Endothelial cell of umbilical vein (primary cell): ENCODE results near the gene AGGF1. TPM values are rescaled to one million over a fixed set of nuclear protein-coding genes. Genes with fewer than 3 reads are reported as not detected.

Experiments used
- BruUV-seq: library from RNA; stranded (reverse); fragments of 400-500 nt; replicated peaks from 2 replicates; lab custom pipeline; 2021; lab: Mats Ljungman, UMichigan
- CTCF ChIA-PET: fragments of 300-600, 350-600 bp; sonication (Branson Sonifier 250); formaldehyde crosslinking; loops from one replicate; lab custom pipeline; 2021; ENCODE audit warnings: antibody characterized with exemption, inconsistent platforms; lab: Charles Lee
- POLR2A ChIA-PET: fragments of 300-600, 350-600 bp; sonication (Branson Sonifier 250); formaldehyde crosslinking; loops from one replicate; lab custom pipeline; 2021; ENCODE audit warnings: antibody characterized with exemption, inconsistent platforms; lab: Charles Lee
- DNase-seq: peaks from one replicate; pipeline ENCODE4 v3.0.0-alpha.2; 2011; ENCODE audit warnings: low read depth, low spot score
- FAIRE-seq: peaks from 2 replicates; lab custom pipeline; 2011; peaks lifted over from hg19 to GRCh38; lab: Jason Lieb, UNC
- H2AFZ ChIP-seq: 2 replicates; pipeline ENCODE4 v1.6.0; 2012; ENCODE audit warnings: low read depth, low read length, control low read depth, inconsistent platforms
- H3K27ac ChIP-seq: 2 replicates; pipeline ENCODE4 v1.5.1; 2011; ENCODE audit warnings: low read depth, mild to moderate bottlenecking, control low read depth, low read length, moderate library complexity; ENCODE audit not compliant: insufficient read depth
- H3K27me3 ChIP-seq, 2 experiments: 2 replicates each; pipeline versions ENCODE4 v1.6.0 to v1.6.1; 2011; ENCODE audit warnings: low read length in 2 of 2, mixed read lengths in 1 of 2; ENCODE audit not compliant: control insufficient read depth in 2 of 2, insufficient read depth in 2 of 2
- H3K36me3 ChIP-seq, 2 experiments: 2 replicates in 1 of 2; 3 replicates in 1 of 2; pipeline ENCODE4 v1.5.1; 2011; ENCODE audit warnings: low read length in 2 of 2, mild to moderate bottlenecking in 1 of 2, moderate library complexity in 1 of 2; ENCODE audit not compliant: control insufficient read depth in 2 of 2, insufficient read depth in 2 of 2; ENCODE audit errors: extremely low read depth in 1 of 2
- H3K4me1 ChIP-seq: 3 replicates; pipeline ENCODE4 v1.5.1; 2011; ENCODE audit warnings: mild to moderate bottlenecking, low read length; ENCODE audit not compliant: control insufficient read depth, insufficient read depth; ENCODE audit errors: extremely low read depth
- H3K4me2 ChIP-seq: 2 replicates; pipeline ENCODE4 v1.6.1; 2011; ENCODE audit warnings: low read length, control low read depth, mixed read lengths; ENCODE audit not compliant: insufficient read depth
- H3K4me3 ChIP-seq, 3 experiments: fragments of 200-600 bp in 1 of 3; sonication (generic), shearing (Covaris generic) in 1 of 3; replicated peaks in 1 of 3; 2 replicates each; pipeline ENCODE4 v1.5.1; 2011 to 2016; ENCODE audit warnings: control low read depth in 3 of 3, low read length in 3 of 3, mild to moderate bottlenecking in 2 of 3, inconsistent platforms in 1 of 3, low read depth in 1 of 3, moderate library complexity in 1 of 3; ENCODE audit not compliant: insufficient read depth in 1 of 3
- H3K79me2 ChIP-seq: 2 replicates; pipeline ENCODE4 v1.6.0; 2012; ENCODE audit warnings: low read length, inconsistent platforms; ENCODE audit not compliant: control insufficient read depth, insufficient read depth
- H3K9ac ChIP-seq: replicated peaks from 2 replicates; pipeline ENCODE3; 2011; ENCODE audit warnings: low read length, control low read depth; ENCODE audit not compliant: insufficient read depth; ENCODE audit errors: extremely low read depth
- H3K9me1 ChIP-seq: replicated peaks from 3 replicates; pipeline ENCODE4 v1.6.0; 2011; ENCODE audit warnings: mild to moderate bottlenecking, low read length; ENCODE audit not compliant: control insufficient read depth, insufficient read depth; ENCODE audit errors: extremely low read depth
- H3K9me3 ChIP-seq: replicated peaks from 2 replicates; pipeline ENCODE4 v1.5.1; 2012; ENCODE audit warnings: low read length, inconsistent platforms; ENCODE audit not compliant: control insufficient read depth, insufficient read depth
- H4K20me1 ChIP-seq: replicated peaks from 2 replicates; pipeline ENCODE3; 2011; ENCODE audit warnings: mild to moderate bottlenecking, low read length; ENCODE audit not compliant: control insufficient read depth, insufficient read depth; ENCODE audit errors: extremely low read depth
- CTCF ChIP-seq, 2 donors: IDR thresholded peaks; 1 replicate in 1 of 2; 2 replicates in 1 of 2; pipeline ENCODE4 v1.5.1; 2011; ENCODE audit warnings: low read length in 2 of 2, mild to moderate bottlenecking in 2 of 2, moderate library complexity in 2 of 2, control low read depth in 1 of 2, inconsistent platforms in 1 of 2, low read depth in 1 of 2; ENCODE audit not compliant: insufficient read depth in 1 of 2; ENCODE audit errors: extremely low read depth in 1 of 2
- EZH2 ChIP-seq: IDR thresholded peaks from 2 replicates; pipeline ENCODE4 v1.6.1; 2012; ENCODE audit warnings: borderline replicate concordance, low read depth, mild to moderate bottlenecking, moderate library complexity, low read length, inconsistent platforms; ENCODE audit not compliant: severe bottlenecking
- FOS ChIP-seq: IDR thresholded peaks from 2 replicates; pipeline ENCODE4 v1.6.1; 2011; ENCODE audit warnings: mild to moderate bottlenecking, low read length, moderate library complexity, borderline replicate concordance; ENCODE audit not compliant: insufficient read depth
- GATA2 ChIP-seq: IDR thresholded peaks from 2 replicates; pipeline ENCODE4 v1.7.0; 2011; ENCODE audit warnings: low read depth, mild to moderate bottlenecking, moderate library complexity, mixed read lengths, low read length; ENCODE audit not compliant: insufficient read length, insufficient read depth
- JUN ChIP-seq: IDR thresholded peaks from 2 replicates; pipeline ENCODE4 v1.6.1; 2011; ENCODE audit warnings: borderline replicate concordance, low read depth; ENCODE audit not compliant: insufficient read length, insufficient read depth
- MAX ChIP-seq: IDR thresholded peaks from 2 replicates; pipeline ENCODE4 v1.6.1; 2011; ENCODE audit not compliant: insufficient read depth, insufficient read length
- MYC ChIP-seq: IDR thresholded peaks from one replicate; pipeline ENCODE4 v1.6.1; 2011; ENCODE audit warnings: mild to moderate bottlenecking, low read depth, low read length
- POLR2A ChIP-seq: IDR thresholded peaks from 2 replicates; pipeline ENCODE4 v1.6.1; 2012; ENCODE audit warnings: low read depth, mild to moderate bottlenecking, control low read depth, low read length
- POLR2AphosphoS5 ChIP-seq: IDR thresholded peaks from 2 replicates; pipeline ENCODE4 v1.6.1; 2012; ENCODE audit warnings: low read depth, mild to moderate bottlenecking, control low read depth, low read length, moderate library complexity; ENCODE audit not compliant: insufficient read depth
- dilution Hi-C: fragments of 300-500 bp; cut with MboI; formaldehyde crosslinking; loops from one replicate; pipeline ENCODE4 v1.15.0; 2019; ENCODE audit warnings: low sequenced_read_pairs; ENCODE audit not compliant: extremely low pct_ligation_motif_present
- intact Hi-C: fragments of 100-400 bp; cut with micrococcal nuclease; formaldehyde crosslinking; loops from one replicate; pipeline ENCODE4 v1.10.0; 2022
- polyA plus RNA-seq, 4 experiments: library from polyadenylated mRNA; depleted of rRNA in 3 of 4; stranded (reverse) in 3 of 4; unstranded in 1 of 4; fragments of >200 nt; gene quantifications; 2 replicates each; pipeline versions ENCODE4 v1.2.1 to v1.2.3, GENCODE V29; 2011 to 2012; ENCODE audit warnings: missing spikeins in 1 of 4
- total RNA-seq: library from RNA; stranded (reverse); gene quantifications from 2 replicates; pipeline ENCODE4 v1.2.3, GENCODE V29; 2021

Gene AGGF1
- total and polyA plus RNA-seq, 2 donors (not counting 3 experiments of a cell fraction or from before 2014, with no cell fraction given), result 6.7 to 19.9 TPM

GRCh38 chr5:77064040-77064439 is 33.8 kb downstream of the AGGF1 start:
- H2AFZ ChIP-seq, result no peak overlapping the region
- H3K4me3 ChIP-seq, result no peak overlapping the region
- CTCF ChIA-PET, result interaction anchor here (2.3 kb wide), 1 partner anchor 13 kb away, joined by 12 read pairs; no protein-coding TSS in a partner anchor
- dilution Hi-C loops, result no loop called here
- H3K27ac ChIP-seq, result no peak overlapping the region
- no peak overlapping the region for H3K9ac ChIP-seq
- DNase-seq (no peak), FAIRE-seq (no peak)
- no peaks in the 10 kb centered on the region for H4K20me1 ChIP-seq
- POLR2A ChIA-PET, result no interaction called here
- no peak overlapping the region for H3K4me2 ChIP-seq
- intact Hi-C loops, result no loop called here
- H3K9me3 ChIP-seq, result no peaks in the 10 kb centered on the region
- no peaks in the 10 kb centered on the region for H3K79me2 ChIP-seq
- H3K4me1 ChIP-seq, result no peaks in the 10 kb centered on the region
- no TSS peak for BruUV-seq
- H3K36me3 ChIP-seq, result peaks cover 8 to 12% of the 10 kb centered on the region in 2 experiments
- H3K27me3 ChIP-seq, result no peaks in the 10 kb centered on the region
- TF ChIP-seq POLR2A, result no peak
- TF ChIP-seq MAX, result no peak
- no peak for TF ChIP-seq FOS
- no peak for TF ChIP-seq GATA2
- no peak for TF ChIP-seq POLR2AphosphoS5
- no peak for TF ChIP-seq EZH2
- no peak for TF ChIP-seq JUN
- no peak for TF ChIP-seq MYC
- TF ChIP-seq CTCF (IDR thresholded peaks at IDR 0.05; ENCODE audit: extremely low read depth in 1 of 2, insufficient read depth in 1 of 2, low read depth in 1 of 2, low read length in 2 of 2), result no peak
- no peaks in the 10 kb centered on the region for H3K9me1 ChIP-seq
